Endothelial cell of umbilical vein (primary cell): ENCODE results near the gene FRS2. TPM values are rescaled to one million over a fixed set of nuclear protein-coding genes. Genes with fewer than 3 reads are reported as not detected.

Experiments
- BruUV-seq: library from RNA; stranded (reverse); fragments of 400-500 nt; replicated peaks from 2 replicates; lab custom pipeline; 2021; lab: Mats Ljungman, UMichigan
- CTCF ChIA-PET: fragments of 300-600, 350-600 bp; sonication (Branson Sonifier 250); formaldehyde crosslinking; loops from one replicate; lab custom pipeline; 2021; ENCODE audit warnings: antibody characterized with exemption, inconsistent platforms; lab: Charles Lee
- POLR2A ChIA-PET: fragments of 300-600, 350-600 bp; sonication (Branson Sonifier 250); formaldehyde crosslinking; loops from one replicate; lab custom pipeline; 2021; ENCODE audit warnings: antibody characterized with exemption, inconsistent platforms; lab: Charles Lee
- DNase-seq: peaks from one replicate; pipeline ENCODE4 v3.0.0-alpha.2; 2011; ENCODE audit warnings: low read depth, low spot score
- FAIRE-seq: peaks from 2 replicates; lab custom pipeline; 2011; peaks lifted over from hg19 to GRCh38; lab: Jason Lieb, UNC
- H2AFZ ChIP-seq: 2 replicates; pipeline ENCODE4 v1.6.0; 2012; ENCODE audit warnings: low read depth, low read length, control low read depth, inconsistent platforms
- H3K27ac ChIP-seq: 2 replicates; pipeline ENCODE4 v1.5.1; 2011; ENCODE audit warnings: low read depth, mild to moderate bottlenecking, control low read depth, low read length, moderate library complexity; ENCODE audit not compliant: insufficient read depth
- H3K27me3 ChIP-seq, 2 experiments: 2 replicates each; pipeline versions ENCODE4 v1.6.0 to v1.6.1; 2011; ENCODE audit warnings: low read length in 2 of 2, mixed read lengths in 1 of 2; ENCODE audit not compliant: control insufficient read depth in 2 of 2, insufficient read depth in 2 of 2
- H3K36me3 ChIP-seq, 2 experiments: 2 replicates in 1 of 2; 3 replicates in 1 of 2; pipeline ENCODE4 v1.5.1; 2011; ENCODE audit warnings: low read length in 2 of 2, mild to moderate bottlenecking in 1 of 2, moderate library complexity in 1 of 2; ENCODE audit not compliant: control insufficient read depth in 2 of 2, insufficient read depth in 2 of 2; ENCODE audit errors: extremely low read depth in 1 of 2
- H3K4me1 ChIP-seq: 3 replicates; pipeline ENCODE4 v1.5.1; 2011; ENCODE audit warnings: mild to moderate bottlenecking, low read length; ENCODE audit not compliant: control insufficient read depth, insufficient read depth; ENCODE audit errors: extremely low read depth
- H3K4me2 ChIP-seq: 2 replicates; pipeline ENCODE4 v1.6.1; 2011; ENCODE audit warnings: low read length, control low read depth, mixed read lengths; ENCODE audit not compliant: insufficient read depth
- H3K4me3 ChIP-seq, 3 experiments: fragments of 200-600 bp in 1 of 3; sonication (generic), shearing (Covaris generic) in 1 of 3; replicated peaks in 1 of 3; 2 replicates each; pipeline ENCODE4 v1.5.1; 2011 to 2016; ENCODE audit warnings: control low read depth in 3 of 3, low read length in 3 of 3, mild to moderate bottlenecking in 2 of 3, inconsistent platforms in 1 of 3, low read depth in 1 of 3, moderate library complexity in 1 of 3; ENCODE audit not compliant: insufficient read depth in 1 of 3
- H3K79me2 ChIP-seq: 2 replicates; pipeline ENCODE4 v1.6.0; 2012; ENCODE audit warnings: low read length, inconsistent platforms; ENCODE audit not compliant: control insufficient read depth, insufficient read depth
- H3K9ac ChIP-seq: replicated peaks from 2 replicates; pipeline ENCODE3; 2011; ENCODE audit warnings: low read length, control low read depth; ENCODE audit not compliant: insufficient read depth; ENCODE audit errors: extremely low read depth
- H3K9me1 ChIP-seq: replicated peaks from 3 replicates; pipeline ENCODE4 v1.6.0; 2011; ENCODE audit warnings: mild to moderate bottlenecking, low read length; ENCODE audit not compliant: control insufficient read depth, insufficient read depth; ENCODE audit errors: extremely low read depth
- H3K9me3 ChIP-seq: replicated peaks from 2 replicates; pipeline ENCODE4 v1.5.1; 2012; ENCODE audit warnings: low read length, inconsistent platforms; ENCODE audit not compliant: control insufficient read depth, insufficient read depth
- H4K20me1 ChIP-seq: replicated peaks from 2 replicates; pipeline ENCODE3; 2011; ENCODE audit warnings: mild to moderate bottlenecking, low read length; ENCODE audit not compliant: control insufficient read depth, insufficient read depth; ENCODE audit errors: extremely low read depth
- EZH2 ChIP-seq: IDR thresholded peaks from 2 replicates; pipeline ENCODE4 v1.6.1; 2012; ENCODE audit warnings: borderline replicate concordance, low read depth, mild to moderate bottlenecking, moderate library complexity, low read length, inconsistent platforms; ENCODE audit not compliant: severe bottlenecking
- FOS ChIP-seq: IDR thresholded peaks from 2 replicates; pipeline ENCODE4 v1.6.1; 2011; ENCODE audit warnings: mild to moderate bottlenecking, low read length, moderate library complexity, borderline replicate concordance; ENCODE audit not compliant: insufficient read depth
- GATA2 ChIP-seq: IDR thresholded peaks from 2 replicates; pipeline ENCODE4 v1.7.0; 2011; ENCODE audit warnings: low read depth, mild to moderate bottlenecking, moderate library complexity, mixed read lengths, low read length; ENCODE audit not compliant: insufficient read length, insufficient read depth
- JUN ChIP-seq: IDR thresholded peaks from 2 replicates; pipeline ENCODE4 v1.6.1; 2011; ENCODE audit warnings: borderline replicate concordance, low read depth; ENCODE audit not compliant: insufficient read length, insufficient read depth
- MAX ChIP-seq: IDR thresholded peaks from 2 replicates; pipeline ENCODE4 v1.6.1; 2011; ENCODE audit not compliant: insufficient read depth, insufficient read length
- MYC ChIP-seq: IDR thresholded peaks from one replicate; pipeline ENCODE4 v1.6.1; 2011; ENCODE audit warnings: mild to moderate bottlenecking, low read depth, low read length
- POLR2A ChIP-seq: IDR thresholded peaks from 2 replicates; pipeline ENCODE4 v1.6.1; 2012; ENCODE audit warnings: low read depth, mild to moderate bottlenecking, control low read depth, low read length
- POLR2AphosphoS5 ChIP-seq: IDR thresholded peaks from 2 replicates; pipeline ENCODE4 v1.6.1; 2012; ENCODE audit warnings: low read depth, mild to moderate bottlenecking, control low read depth, low read length, moderate library complexity; ENCODE audit not compliant: insufficient read depth
- dilution Hi-C: fragments of 300-500 bp; cut with MboI; formaldehyde crosslinking; loops from one replicate; pipeline ENCODE4 v1.15.0; 2019; ENCODE audit warnings: low sequenced_read_pairs; ENCODE audit not compliant: extremely low pct_ligation_motif_present
- intact Hi-C: fragments of 100-400 bp; cut with micrococcal nuclease; formaldehyde crosslinking; loops from one replicate; pipeline ENCODE4 v1.10.0; 2022
- polyA plus RNA-seq, 4 experiments: library from polyadenylated mRNA; depleted of rRNA in 3 of 4; stranded (reverse) in 3 of 4; unstranded in 1 of 4; fragments of >200 nt; gene quantifications; 2 replicates each; pipeline versions ENCODE4 v1.2.1 to v1.2.3, GENCODE V29; 2011 to 2012; ENCODE audit warnings: missing spikeins in 1 of 4
- total RNA-seq: library from RNA; stranded (reverse); gene quantifications from 2 replicates; pipeline ENCODE4 v1.2.3, GENCODE V29; 2021
- TF ChIP-seq, protein P1 (sequence below), 2 donors: IDR thresholded peaks; 1 replicate in 1 of 2; 2 replicates in 1 of 2; pipeline ENCODE4 v1.5.1; 2011; ENCODE audit warnings: low read length in 2 of 2, mild to moderate bottlenecking in 2 of 2, moderate library complexity in 2 of 2, control low read depth in 1 of 2, inconsistent platforms in 1 of 2, low read depth in 1 of 2; ENCODE audit not compliant: insufficient read depth in 1 of 2; ENCODE audit errors: extremely low read depth in 1 of 2

FRS2 gene
- total and polyA plus RNA-seq, 2 donors (not counting 3 experiments of a cell fraction or from before 2014, with no cell fraction given), result 6.3 to 15.5 TPM

GRCh38 chr12:69435644-69436043, 34.5 kb upstream of the FRS2 start:
- H3K36me3 ChIP-seq, result no peaks in the 10 kb centered on the region
- H3K9me3 ChIP-seq, result no peaks in the 10 kb centered on the region
- no peak overlapping the region for H3K4me2 ChIP-seq
- TF ChIP-seq, protein P1, sequence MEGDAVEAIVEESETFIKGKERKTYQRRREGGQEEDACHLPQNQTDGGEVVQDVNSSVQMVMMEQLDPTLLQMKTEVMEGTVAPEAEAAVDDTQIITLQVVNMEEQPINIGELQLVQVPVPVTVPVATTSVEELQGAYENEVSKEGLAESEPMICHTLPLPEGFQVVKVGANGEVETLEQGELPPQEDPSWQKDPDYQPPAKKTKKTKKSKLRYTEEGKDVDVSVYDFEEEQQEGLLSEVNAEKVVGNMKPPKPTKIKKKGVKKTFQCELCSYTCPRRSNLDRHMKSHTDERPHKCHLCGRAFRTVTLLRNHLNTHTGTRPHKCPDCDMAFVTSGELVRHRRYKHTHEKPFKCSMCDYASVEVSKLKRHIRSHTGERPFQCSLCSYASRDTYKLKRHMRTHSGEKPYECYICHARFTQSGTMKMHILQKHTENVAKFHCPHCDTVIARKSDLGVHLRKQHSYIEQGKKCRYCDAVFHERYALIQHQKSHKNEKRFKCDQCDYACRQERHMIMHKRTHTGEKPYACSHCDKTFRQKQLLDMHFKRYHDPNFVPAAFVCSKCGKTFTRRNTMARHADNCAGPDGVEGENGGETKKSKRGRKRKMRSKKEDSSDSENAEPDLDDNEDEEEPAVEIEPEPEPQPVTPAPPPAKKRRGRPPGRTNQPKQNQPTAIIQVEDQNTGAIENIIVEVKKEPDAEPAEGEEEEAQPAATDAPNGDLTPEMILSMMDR (IDR thresholded peaks at IDR 0.05; ENCODE audit: extremely low read depth in 1 of 2, insufficient read depth in 1 of 2, low read depth in 1 of 2, low read length in 2 of 2), result no peak
- FAIRE-seq (no peak), DNase-seq (no peak)
- intact Hi-C loops (no loop called here), dilution Hi-C loops (no loop called here)
- no peaks in the 10 kb centered on the region for H3K79me2 ChIP-seq
- no peak overlapping the region for H2AFZ ChIP-seq
- H3K9ac ChIP-seq, result no peak overlapping the region
- ChIA-PET CTCF (no interaction called here), POLR2A (no interaction called here)
- no peaks in the 10 kb centered on the region for H3K4me1 ChIP-seq
- no peak overlapping the region for H3K27ac ChIP-seq
- H3K27me3 ChIP-seq, result no peaks in the 10 kb centered on the region
- no TSS peak for BruUV-seq
- no peak overlapping the region for H3K4me3 ChIP-seq
- no peaks in the 10 kb centered on the region for H3K9me1 ChIP-seq
- no peaks in the 10 kb centered on the region for H4K20me1 ChIP-seq

GRCh38 chr12:69437073-69437472, 33.1 kb upstream of the FRS2 start:
- FAIRE-seq (no peak), DNase-seq (no peak)
- intact Hi-C loops, result no loop called here
- POLR2A ChIA-PET, result no interaction called here
- H3K79me2 ChIP-seq, result no peaks in the 10 kb centered on the region
- H3K36me3 ChIP-seq, result no peaks in the 10 kb centered on the region
- H3K4me1 ChIP-seq, result no peaks in the 10 kb centered on the region
- no peaks in the 10 kb centered on the region for H3K27me3 ChIP-seq
- H3K9me3 ChIP-seq, result no peaks in the 10 kb centered on the region
- H3K4me3 ChIP-seq, result no peak overlapping the region
- no peaks in the 10 kb centered on the region for H4K20me1 ChIP-seq
- dilution Hi-C loops, result no loop called here
- no peaks in the 10 kb centered on the region for H3K9me1 ChIP-seq
- TF ChIP-seq, protein P1 (IDR thresholded peaks at IDR 0.05; ENCODE audit: extremely low read depth in 1 of 2, insufficient read depth in 1 of 2, low read depth in 1 of 2, low read length in 2 of 2), result no peak
- TF ChIP-seq POLR2A (no peak), POLR2AphosphoS5 (no peak), EZH2 (no peak), FOS (no peak), MAX (no peak), JUN (no peak), MYC (no peak), GATA2 (no peak)
- H3K9ac ChIP-seq, result no peak overlapping the region
- no peak overlapping the region for H3K4me2 ChIP-seq
- H3K27ac ChIP-seq, result no peak overlapping the region
- H2AFZ ChIP-seq, result no peak overlapping the region
- BruUV-seq, result no TSS peak
- CTCF ChIA-PET, result interaction anchor here (0.7 kb wide), 1 partner anchor 99 kb away, joined by 4 read pairs; no protein-coding TSS in a partner anchor
